Embryonic facial prominence (tissue), 1 donor: ENCODE measurements around the gene MEIKIN.

ENCODE experiments used
- DNase-seq: peaks from one replicate; pipeline ENCODE4 v3.0.0-alpha.2; 2016; ENCODE audit errors: extremely low spot score

Gene MEIKIN, protein sequence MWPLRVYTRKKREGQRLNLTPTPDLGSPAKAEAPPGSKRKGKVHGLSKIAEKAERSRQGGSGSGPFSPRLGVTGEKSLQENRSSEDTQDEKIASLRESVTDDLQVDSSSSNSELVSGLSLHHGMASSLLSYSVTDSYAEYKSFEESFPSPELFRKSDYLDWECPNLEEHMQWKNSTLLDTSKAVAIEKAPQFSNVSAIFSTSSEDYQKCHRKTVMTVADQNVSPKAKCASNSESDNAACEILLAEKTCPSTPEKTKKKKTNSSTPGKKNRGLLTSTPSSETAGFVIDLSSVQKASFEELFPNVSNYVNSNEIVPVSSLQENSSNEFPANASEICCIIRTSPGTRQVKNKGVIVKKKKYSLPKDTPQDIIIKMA

GRCh38 chr5:131945551-131946168 is at the start of gene MEIKIN:
Gene MEIKIN, minus strand, starts transcription at chr5:131945663. Its CDS starts 158 bp downstream, at chr5:131945505.
- DNase-seq, result no peak

GRCh38 chr5:131994533-131995226 is 49.2 kb upstream of the MEIKIN start:
- no peak for DNase-seq

GRCh38 chr5:131994090-131994489 is 48.6 kb upstream of the MEIKIN start:
- no peak for DNase-seq

GRCh38 chr5:131993676-131994075 is 48.2 kb upstream of the MEIKIN start:
- DNase-seq, result no peak

DNA sequence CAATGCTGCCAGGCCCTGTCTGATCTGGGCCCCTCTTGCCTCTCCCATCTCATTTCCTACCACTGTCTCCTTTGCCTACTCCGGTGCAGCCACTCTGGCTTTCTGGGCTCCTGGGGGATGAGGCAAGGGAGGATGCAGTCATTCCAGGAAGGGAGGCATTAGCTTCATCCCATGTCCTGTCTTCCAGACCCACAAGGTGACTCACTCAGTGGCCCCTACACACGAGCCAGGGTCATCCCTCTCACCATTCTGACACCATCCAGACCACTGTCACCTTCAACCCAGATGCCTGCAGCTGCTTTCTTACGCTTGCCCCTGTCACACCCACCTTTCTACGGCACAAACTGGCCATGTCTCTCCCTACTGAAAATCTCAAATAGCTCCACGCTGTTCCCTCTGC is 46.9 kb upstream of the MEIKIN start:
- no peak for DNase-seq

DNA sequence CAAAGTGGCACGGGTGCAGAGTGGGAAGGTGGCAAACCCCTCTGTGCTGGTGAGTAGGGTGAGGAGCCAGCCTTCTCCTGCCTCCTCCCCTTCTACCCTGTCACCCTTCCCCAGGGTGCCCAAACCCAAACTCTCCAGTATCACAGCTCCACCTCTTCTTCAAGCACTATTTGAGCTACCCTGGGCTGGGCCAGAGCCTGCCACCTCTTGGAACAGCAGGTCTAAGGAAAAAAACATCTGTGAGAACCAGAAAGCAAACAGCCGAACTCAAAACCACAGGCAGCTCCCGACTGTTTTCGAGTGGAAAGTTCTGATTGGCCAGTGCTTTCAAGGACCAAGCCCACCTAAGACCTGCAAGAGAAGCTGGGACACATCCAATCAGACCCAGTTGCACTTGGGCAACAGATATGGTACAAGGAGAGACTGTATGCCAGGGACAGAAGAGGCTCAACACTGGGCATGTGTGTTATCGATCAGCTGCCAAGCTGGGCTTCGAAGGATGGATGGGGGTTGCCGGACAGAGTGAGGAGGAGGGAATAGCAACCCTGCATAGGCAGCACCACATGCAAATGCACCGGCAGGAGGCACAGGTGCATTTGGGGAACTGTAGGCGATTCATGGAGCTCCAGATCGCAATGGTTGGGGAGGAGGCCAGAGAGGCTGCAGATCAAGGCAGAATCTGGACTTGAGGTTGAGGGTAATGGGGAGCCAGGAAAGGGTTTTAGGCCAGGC is 46.3 kb upstream of the MEIKIN start:
- no peak for DNase-seq

- no peak for DNase-seq
These were observed 45.3 kb upstream of the MEIKIN start for GRCh38 chr5:131990716-131991115.

DNA sequence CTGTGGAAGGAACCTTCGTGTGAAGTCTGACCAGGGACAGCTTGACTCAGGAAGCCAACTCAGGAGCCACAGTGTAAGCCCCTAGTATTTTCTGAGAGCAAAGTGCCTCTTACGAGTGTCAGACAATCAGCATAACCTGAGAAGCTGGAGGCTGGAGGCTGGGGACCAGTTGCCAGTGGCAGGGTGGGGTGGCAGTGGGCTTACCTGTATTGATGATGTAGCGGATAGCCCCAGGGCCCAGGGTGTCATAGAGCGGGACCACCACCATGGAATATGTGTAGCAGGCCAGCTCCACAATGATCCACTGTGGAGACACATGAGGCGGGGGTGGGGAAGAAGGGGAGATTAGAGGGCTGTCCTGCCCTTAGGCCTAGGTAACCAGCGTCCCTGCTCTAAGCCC is 43.1 kb upstream of the MEIKIN start:
- no peak for DNase-seq

DNA sequence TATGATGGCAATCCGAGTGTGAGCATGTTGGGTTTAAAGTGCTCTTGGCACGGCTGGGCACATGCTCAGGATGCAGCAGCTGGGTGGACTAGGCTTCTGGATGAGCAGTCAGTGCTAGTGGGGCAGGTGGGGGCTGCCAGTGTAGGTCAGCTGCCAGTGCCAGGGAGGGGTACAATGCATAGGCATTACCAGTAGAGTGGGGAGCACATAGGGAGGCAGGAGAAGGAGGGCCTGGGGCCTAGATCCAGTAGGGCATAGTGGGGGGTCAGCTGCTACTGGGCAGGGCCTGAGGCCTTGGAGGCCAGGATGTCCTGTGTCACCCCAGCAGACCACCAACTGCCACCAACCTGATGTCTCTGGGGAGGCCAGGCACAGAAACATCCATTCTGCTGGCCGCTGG is 41.8 kb upstream of the MEIKIN start:
- no peak for DNase-seq

DNA sequence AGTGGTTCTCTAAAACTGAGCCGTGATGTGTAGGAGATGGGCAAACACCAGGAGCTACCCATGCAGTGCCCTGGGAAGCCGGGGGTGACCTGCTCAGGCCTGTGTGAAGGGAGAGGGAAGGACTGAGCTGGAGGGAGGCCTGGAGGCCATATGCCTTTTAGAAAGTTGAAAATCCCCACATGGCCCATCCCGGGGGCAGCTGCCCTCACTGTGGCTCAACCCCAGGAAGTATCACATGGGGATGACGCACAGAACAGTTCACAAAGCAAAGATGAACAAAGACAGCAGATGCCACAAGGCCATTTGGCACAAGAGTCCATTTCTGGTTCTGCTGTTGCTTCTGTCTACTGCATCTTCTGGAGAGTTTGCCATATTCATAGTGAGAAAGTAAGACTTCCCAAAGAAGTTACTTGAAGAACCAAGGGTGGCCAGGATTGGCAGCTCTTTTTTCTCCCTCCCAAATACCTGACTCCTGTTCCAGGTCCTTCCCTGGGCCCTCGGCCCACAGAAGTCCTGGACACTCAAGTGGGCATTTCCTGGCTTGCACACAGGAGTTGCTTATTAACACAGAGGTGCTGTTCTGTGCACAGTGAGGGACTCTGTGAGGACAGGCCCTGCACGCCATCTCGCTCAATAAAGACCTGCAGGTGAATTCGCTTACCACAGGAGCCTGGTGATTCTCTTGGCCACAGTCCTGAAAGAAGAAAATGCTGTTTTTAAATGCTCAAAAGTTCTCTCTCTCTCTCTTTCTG is 40.9 kb upstream of the MEIKIN start:
- no peak for DNase-seq

DNA sequence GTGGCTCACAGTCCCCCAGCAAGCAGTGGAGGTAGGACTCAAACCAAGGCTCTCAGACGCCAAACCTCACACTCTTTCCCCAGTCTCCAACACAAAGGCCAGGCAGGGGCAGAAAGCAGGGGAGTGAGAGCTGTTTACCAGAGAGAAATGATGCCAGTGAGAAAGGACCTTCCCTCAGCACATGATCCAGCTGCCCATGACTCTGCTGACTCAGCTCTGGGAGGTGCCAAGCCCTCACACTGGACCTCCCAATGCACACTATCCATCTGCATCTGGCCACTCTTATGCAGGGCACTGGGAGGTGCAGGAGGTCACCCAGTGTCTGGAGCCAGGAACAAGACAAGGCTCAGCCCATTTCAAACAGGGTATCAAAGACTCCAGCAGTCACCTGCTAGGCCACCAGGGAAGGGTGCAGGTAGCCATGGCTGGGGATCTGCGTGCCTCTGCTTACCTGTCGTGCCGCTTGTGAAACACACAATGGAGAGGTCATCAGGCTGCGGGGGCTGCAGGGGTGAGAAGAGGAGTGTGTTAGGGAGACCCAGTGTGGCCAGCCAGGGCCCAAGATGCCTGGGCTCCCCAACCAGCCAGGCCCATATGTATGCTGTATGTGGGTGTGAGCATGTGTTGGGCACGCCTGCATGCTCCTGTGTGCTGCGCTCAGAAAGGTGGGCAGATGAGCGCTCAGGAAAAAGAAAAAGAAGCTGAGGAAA is 39.6 kb upstream of the MEIKIN start:
- no peak for DNase-seq

DNA sequence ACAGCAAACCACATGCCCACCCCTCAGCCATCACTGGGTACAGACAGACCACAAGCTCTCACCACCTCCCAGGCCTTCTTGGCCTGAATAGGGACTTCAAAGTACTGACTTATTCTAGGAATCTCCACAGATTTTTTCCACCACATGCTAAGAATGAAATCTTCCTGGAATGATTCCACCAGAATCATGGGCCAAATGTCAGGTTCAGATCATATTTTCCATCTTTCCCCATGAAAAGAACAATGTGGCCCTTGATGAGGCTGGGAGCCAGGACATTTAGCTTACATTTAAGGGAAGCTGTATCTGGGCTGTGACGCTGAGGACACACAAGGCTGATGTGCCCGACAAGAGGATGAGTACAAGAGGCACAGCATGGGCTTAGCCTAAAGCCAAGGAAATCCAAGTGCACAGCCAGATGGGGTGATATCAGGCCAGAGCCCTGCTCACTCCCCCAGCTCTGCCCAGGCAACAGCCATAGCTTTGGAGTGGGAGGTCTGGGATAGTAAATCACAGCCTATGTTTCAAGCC is 37.8 kb upstream of the MEIKIN start:
- no peak for DNase-seq

- no peak for DNase-seq
These were observed 36.1 kb upstream of the MEIKIN start for GRCh38 chr5:131981516-131981915.

DNA sequence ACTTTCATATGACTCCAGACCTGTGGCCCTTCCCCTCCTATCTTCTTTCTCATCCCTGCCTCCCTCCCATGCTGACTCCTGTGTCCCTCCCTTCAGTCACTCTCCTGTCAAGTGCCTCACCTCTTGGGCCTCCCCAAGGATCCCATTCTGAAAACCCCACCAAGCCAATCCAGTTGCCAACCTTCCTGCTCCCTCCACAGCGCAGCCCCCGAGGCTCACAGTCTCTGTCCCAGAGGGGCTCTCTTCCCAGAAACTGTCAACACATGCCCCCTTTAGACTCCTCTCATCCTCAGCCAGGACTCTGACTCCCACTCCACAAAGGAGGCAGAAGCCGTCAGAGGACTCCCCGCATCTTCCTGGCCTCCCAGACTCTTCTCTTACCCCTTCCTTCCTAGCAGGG is 35.2 kb upstream of the MEIKIN start:
- no peak for DNase-seq

GRCh38 chr5:131979816-131980215 is 34.4 kb upstream of the MEIKIN start:
- no peak for DNase-seq

DNA sequence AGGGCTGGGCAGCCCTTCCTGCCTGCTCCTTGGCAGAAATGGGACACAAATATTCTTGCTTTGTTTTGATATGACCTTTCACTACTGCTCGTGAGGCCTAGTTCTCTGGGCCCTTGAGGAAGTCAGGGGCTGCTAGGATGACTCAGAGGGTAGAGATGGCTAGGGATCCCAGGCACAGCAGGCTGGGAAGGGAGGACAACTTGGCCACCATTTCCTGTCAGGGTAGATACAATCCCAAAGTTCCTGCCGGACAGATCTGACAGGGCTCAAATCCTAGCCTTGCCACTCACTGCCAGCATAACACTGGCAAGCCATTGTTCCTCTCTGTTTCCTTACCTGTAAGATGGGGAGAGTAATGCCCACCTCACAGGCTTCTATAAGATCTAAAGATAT is 31.7 kb upstream of the MEIKIN start:
- DNase-seq, result no peak

- no peak for DNase-seq
These were observed 31.1 kb upstream of the MEIKIN start for GRCh38 chr5:131976414-131977211.

GRCh38 chr5:131974956-131975726 is 29.7 kb upstream of the MEIKIN start:
- no peak for DNase-seq

- no peak for DNase-seq
These were observed 29.1 kb upstream of the MEIKIN start for GRCh38 chr5:131974622-131974955.
